Kidney (tissue), 22 donors: Measurements from ENCODE around the gene PCNX1. TPM values are rescaled to one million over a fixed set of nuclear protein-coding genes. Genes with fewer than 3 reads are reported as not detected.
A peak's percentile ranks its signal among the peaks of the same experiment; 100 is the strongest.
"Not testable (repeated sequence)": the region's sequence is repeated elsewhere in the genome, so short reads cannot be mapped to it uniquely, and the experiment has no call there.

Experiments
- DNase-seq, 5 donors: peaks; one replicate each; pipeline ENCODE4 v3.0.0-alpha.2; 2013 to 2020
- FAIRE-seq: peaks from 2 replicates; lab custom pipeline; 2012; peaks lifted over from hg19 to GRCh38; lab: Jason Lieb, UNC
- H3K27ac ChIP-seq, 2 donors: one replicate each; pipeline ENCODE4 v1.7.0; 2013; ENCODE audit warnings: low read depth in 2 of 2, low read length in 2 of 2, inconsistent platforms in 1 of 2
- H3K27me3 ChIP-seq: one replicate; pipeline ENCODE4 v1.7.1; 2013; ENCODE audit warnings: low read length, inconsistent platforms; ENCODE audit not compliant: control insufficient read depth, insufficient read depth
- H3K36me3 ChIP-seq, 3 donors: one replicate each; pipeline versions ENCODE4 v1.7.0 to v1.7.1; 2013; ENCODE audit warnings: low read length in 3 of 3, control low read depth in 1 of 3, inconsistent platforms in 1 of 3; ENCODE audit not compliant: insufficient read depth in 3 of 3, control insufficient read depth in 2 of 3
- H3K4me1 ChIP-seq, 3 donors: one replicate each; pipeline versions ENCODE4 v1.7.0 to v1.7.1; 2013; ENCODE audit warnings: low read length in 3 of 3, inconsistent platforms in 1 of 3, low read depth in 1 of 3; ENCODE audit not compliant: control insufficient read depth in 2 of 3, insufficient read depth in 2 of 3
- H3K4me3 ChIP-seq, 3 donors: one replicate each; pipeline versions ENCODE4 v1.7.0 to v1.8.1; 2013; ENCODE audit warnings: low read length in 3 of 3, control low read depth in 1 of 3, inconsistent platforms in 1 of 3
- H3K9ac ChIP-seq, 3 donors: one replicate each; pipeline versions ENCODE4 v1.7.0 to v1.7.1; 2013; ENCODE audit warnings: low read length in 3 of 3, control low read depth in 1 of 3, inconsistent platforms in 1 of 3
- H3K9me3 ChIP-seq, 3 donors: one replicate each; pipeline versions ENCODE4 v1.7.0 to v1.7.1; 2013; ENCODE audit warnings: low read length in 3 of 3, control low read depth in 1 of 3, inconsistent platforms in 1 of 3; ENCODE audit not compliant: control insufficient read depth in 2 of 3, insufficient read depth in 1 of 3
- CTCF ChIP-seq: IDR thresholded peaks from 3 replicates; pipeline ENCODE4 v1.5.1; 2012; ENCODE audit warnings: mild to moderate bottlenecking, moderate library complexity, borderline replicate concordance; ENCODE audit not compliant: insufficient read depth; ENCODE audit errors: extremely low read depth
- intact Hi-C: fragments of 100-400 bp; cut with DNase I; formaldehyde crosslinking; loops from one replicate; pipeline ENCODE4 v1.11.1; 2022
- long read RNA-seq, 10 donors: library from polyadenylated mRNA in 1 of 10; unstranded in 1 of 10; transcript quantifications; one replicate each; pipeline ENCODE4 v2.0.0 and lab custom pipeline, GENCODE V29; 2021 to 2026
- polyA plus RNA-seq: library from polyadenylated mRNA; stranded (reverse); fragments of 350-450 nt; fragmentation: Illumina TruSeq; extraction: RNeasy Lipid Tissue Mini Kit (QIAGEN cat#74804); gene quantifications from one replicate; pipeline ENCODE4 v1.2.3, GENCODE V29; 2014; ENCODE audit warnings: low read depth, low replicate concordance; ENCODE audit not compliant: insufficient read depth
- total RNA-seq: library from RNA; stranded (reverse); fragmentation: NEBNext Ultra II Directional; extraction: Animal tissue kit (Norgen Biotek cat#: 25700); gene quantifications from one replicate; pipeline ENCODE4 v1.2.1, GENCODE V29; 2021
- donor health status: control.
- donor health status: control.
- donor health status: control.
- donor health status: control.
- donor health status: control.
- donor health status: DM: yes; HTN: yes; CAD: no.
- donor health status: Normal renal cell carcinoma (clear cell type).

Gene PCNX1
- total RNA-seq (55.2 TPM), polyA plus RNA-seq (16.2 TPM)
- long read RNA-seq, donor 1, result 0 reads
- long read RNA-seq, donor 2, partial matches to known transcripts, result 7 of 7 reads
- long read RNA-seq, donor 2, other reads (novel, unspliced or antisense), result 0 of 7 reads
- long read RNA-seq, donor 3, full-length matches to known transcripts, result 1 of 7 reads
- long read RNA-seq, donor 3, partial matches to known transcripts, result 6 of 7 reads
- long read RNA-seq, donor 3, other reads (novel, unspliced or antisense), result 0 of 7 reads
- long read RNA-seq, donor 4, result 0 reads
- long read RNA-seq, donor 5, result 0 reads
- long read RNA-seq, donor 6, result 0 reads
- long read RNA-seq, donor 7, partial matches to known transcripts, result 10 of 15 reads
- long read RNA-seq, donor 7, other reads (novel, unspliced or antisense), result 5 of 15 reads
- long read RNA-seq, donor 8, partial matches to known transcripts, result 5 of 5 reads
- long read RNA-seq, donor 8, other reads (novel, unspliced or antisense), result 0 of 5 reads
- long read RNA-seq, donor 9, result 0 reads
- long read RNA-seq, donor 10, partial matches to known transcripts, result 5 of 5 reads
- long read RNA-seq, donor 10, other reads (novel, unspliced or antisense), result 0 of 5 reads

- intact Hi-C loops, result no loop called here
- peak; percentile 76 for TF ChIP-seq CTCF
- Histone ChIP-seq H3K9ac (peak within 1 kb of the TSS; percentile 74 to 91 (median 91)), H3K9me3 (no peaks in the 10 kb centered on the region), H3K4me1 (peaks cover 0 to 23% (median 20%) of the 10 kb centered on the region in 3 donors), H3K27ac (peak within 1 kb of the TSS; percentile 83 to 98), H3K27me3 (no peaks in the 10 kb centered on the region), H3K4me3 (peak within 1 kb of the TSS; percentile 80 to 93 (median 85)), H3K36me3 (no peaks in the 10 kb centered on the region)
- FAIRE-seq, result no peak
- peak; percentile 93 to 97 (median 95) for DNase-seq
These were observed at the start of gene PCNX1 for GRCh38 chr14:70907176-70907995. TSS of gene PCNX1 (plus strand) at chr14:70907459. CDS start at chr14:70907851, 392 bp downstream.

- H3K27ac ChIP-seq, result no peak overlapping the region
- H3K4me1 ChIP-seq, result no peaks in the 10 kb centered on the region
- no peak for TF ChIP-seq CTCF
- H3K4me3 ChIP-seq, result no peak overlapping the region
- DNase-seq (no peak), FAIRE-seq (no peak)
- no peak overlapping the region for H3K9ac ChIP-seq
- H3K36me3 ChIP-seq, result no peaks in the 10 kb centered on the region
- H3K27me3 ChIP-seq, result no peaks in the 10 kb centered on the region
- H3K9me3 ChIP-seq, result no peaks in the 10 kb centered on the region
- intact Hi-C loops, result no loop called here
These were observed 49.8 kb upstream of the PCNX1 start for GRCh38 chr14:70857496-70857890.

GRCh38 chr14:70858641-70859040 is 48.6 kb upstream of the PCNX1 start:
- no peak for FAIRE-seq
- Histone ChIP-seq H3K9me3 (no peaks in the 10 kb centered on the region), H3K4me1 (no peaks in the 10 kb centered on the region), H3K9ac (no peak overlapping the region), H3K27ac (no peak overlapping the region), H3K4me3 (no peak overlapping the region), H3K27me3 (no peaks in the 10 kb centered on the region), H3K36me3 (no peaks in the 10 kb centered on the region)
- TF ChIP-seq CTCF, result peak; percentile 3
- DNase-seq, result no peak
- intact Hi-C loops, result no loop called here

DNA sequence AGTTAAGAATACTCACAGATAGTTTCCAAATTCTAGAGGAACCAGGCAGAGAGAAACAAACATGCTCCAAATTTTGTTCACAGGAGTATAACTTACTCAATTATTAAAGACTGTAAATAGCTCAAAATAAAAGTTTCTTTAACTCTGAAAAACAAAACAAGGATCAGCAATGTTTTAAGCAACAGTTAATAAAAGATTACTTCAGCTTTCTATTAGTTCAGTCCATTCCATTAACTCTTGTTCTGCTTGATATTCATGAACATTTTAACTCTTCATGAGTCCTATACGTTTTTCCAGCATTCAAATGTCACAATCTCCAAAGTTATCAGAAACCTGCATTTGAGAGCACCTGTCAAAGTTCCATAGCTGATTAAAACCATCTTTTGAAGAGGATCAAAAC is 40.3 kb upstream of the PCNX1 start:
- H3K36me3 ChIP-seq, H3K9ac ChIP-seq, FAIRE-seq, H3K27ac ChIP-seq, DNase-seq, H3K27me3 ChIP-seq, H3K4me3 ChIP-seq, intact Hi-C loops, H3K4me1 ChIP-seq: not testable (repeated sequence)
- H3K9me3 ChIP-seq, result peaks cover 0 to 13% (median 0%) of the 10 kb centered on the region in 3 donors
